GM12891 (cell line): ENCODE results near the gene ZNF644.

Source experiments
- POLR2A ChIP-seq: IDR thresholded peaks from 2 replicates; pipeline ENCODE4 v1.6.1; 2011; ENCODE audit warnings: low read depth, low read length, control low read depth
- POLR2AphosphoS5 ChIP-seq: IDR thresholded peaks from 2 replicates; pipeline ENCODE4 v1.6.1; 2011; ENCODE audit warnings: low read depth, low read length, control low read depth
- SPI1 ChIP-seq: IDR thresholded peaks from 2 replicates; pipeline ENCODE4 v1.6.1; 2011; ENCODE audit warnings: low read depth, low read length, control low read depth

DNA sequence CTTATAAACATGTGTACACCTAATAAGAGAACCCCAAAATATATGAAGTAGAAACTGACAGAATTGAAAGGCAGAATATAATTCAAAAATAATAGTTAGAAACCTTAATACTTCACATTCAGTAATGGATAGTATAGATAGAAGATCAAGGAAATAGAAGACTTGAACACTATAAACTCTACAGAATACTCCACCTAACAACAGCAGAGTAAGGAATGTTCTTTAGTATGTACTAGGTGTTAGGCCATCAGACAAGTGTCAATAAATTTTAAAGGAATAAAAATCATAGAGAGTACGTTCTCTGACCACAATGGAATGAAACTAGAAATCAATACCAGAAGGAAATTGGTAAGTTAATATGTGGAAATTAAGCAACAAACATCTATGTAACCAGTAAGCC lies 16.6 kb downstream of the ZNF644 start:
- TF ChIP-seq POLR2A (no peak), SPI1 (no peak), POLR2AphosphoS5 (no peak)
